Measurements from ENCODE around the gene SLC44A5.
"Not testable (repeated sequence)": the region's sequence is repeated elsewhere in the genome, so short reads cannot be mapped to it uniquely, and the experiment has no call there.

The SLC44A5 gene

DNA sequence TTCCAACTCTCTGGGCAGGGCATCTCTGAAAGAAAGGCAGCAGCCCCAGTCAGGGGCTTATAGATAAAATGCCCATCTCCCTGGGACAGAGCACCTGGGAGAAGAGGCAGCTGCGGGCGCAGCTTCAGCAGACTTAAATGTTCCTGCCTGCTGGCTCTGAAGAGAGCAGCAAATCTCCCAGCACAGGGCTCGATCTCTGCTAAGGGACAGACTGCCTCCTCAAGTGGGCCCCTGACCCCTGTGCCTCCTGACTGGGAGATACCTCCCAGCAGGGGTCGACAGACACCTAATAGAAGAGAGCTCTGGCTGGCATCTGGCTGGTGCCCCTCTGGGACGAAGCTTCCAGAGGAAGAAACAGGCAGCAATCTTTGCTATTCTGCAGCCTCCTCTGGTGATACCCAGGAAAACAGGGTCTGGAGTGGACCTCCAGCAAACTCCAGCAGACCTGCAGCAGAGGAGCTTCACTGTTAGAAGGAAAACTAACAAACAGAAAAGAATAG, 207.7 kb downstream of the SLC44A5 start:
- not testable (repeated sequence) for H3K4me1 ChIP-seq (ENCODE audit: low read depth, poor library complexity, severe bottlenecking); H3K27me3 ChIP-seq (ENCODE audit: insufficient read depth, low read depth); H3K9ac ChIP-seq; H3K36me3 ChIP-seq (ENCODE audit: insufficient read depth); H2AFZ ChIP-seq (ENCODE audit: low read depth); H3K4me3 ChIP-seq (IDR thresholded peaks at IDR 0.05; ENCODE audit: insufficient read depth, low read depth, low read length); H3K4me2 ChIP-seq; H3K27ac ChIP-seq; H3K79me2 ChIP-seq (ENCODE audit: insufficient read depth, low read depth); H4K20me1 ChIP-seq (ENCODE audit: insufficient read depth)

DNA sequence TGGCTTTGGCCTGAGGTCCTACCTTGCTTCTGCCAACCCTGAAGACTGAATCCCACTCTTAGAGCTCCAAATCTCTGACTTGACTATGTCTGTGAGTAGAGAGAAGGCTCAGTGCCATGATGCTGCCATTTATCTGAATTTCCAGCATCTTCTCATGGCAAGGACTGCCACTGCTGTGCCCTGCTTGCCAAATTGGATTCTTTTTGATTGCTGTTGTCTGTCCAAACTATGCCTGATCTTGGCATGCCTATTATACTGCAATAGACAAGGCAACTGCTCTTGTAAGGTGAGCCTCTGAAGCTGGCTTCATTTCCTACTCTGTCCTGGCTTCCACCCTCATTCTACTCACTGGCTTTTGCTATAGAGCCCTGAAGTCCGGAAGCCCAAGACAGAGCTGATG, 210.2 kb downstream of the SLC44A5 start:
- Histone ChIP-seq H3K27ac (no peak overlapping the region), H3K4me3 (IDR thresholded peaks at IDR 0.05; ENCODE audit: insufficient read depth, low read depth, low read length) (no peak overlapping the region), H4K20me1 (ENCODE audit: insufficient read depth) (no peaks in the 10 kb centered on the region), H3K36me3 (ENCODE audit: insufficient read depth) (no peaks in the 10 kb centered on the region), H3K4me1 (ENCODE audit: low read depth, poor library complexity, severe bottlenecking) (no peaks in the 10 kb centered on the region), H2AFZ (ENCODE audit: low read depth) (no peak overlapping the region), H3K9ac (no peak overlapping the region), H3K4me2 (no peak overlapping the region), H3K79me2 (ENCODE audit: insufficient read depth, low read depth) (no peaks in the 10 kb centered on the region), H3K27me3 (ENCODE audit: insufficient read depth, low read depth) (no peaks in the 10 kb centered on the region)
- TF ChIP-seq, protein P1, sequence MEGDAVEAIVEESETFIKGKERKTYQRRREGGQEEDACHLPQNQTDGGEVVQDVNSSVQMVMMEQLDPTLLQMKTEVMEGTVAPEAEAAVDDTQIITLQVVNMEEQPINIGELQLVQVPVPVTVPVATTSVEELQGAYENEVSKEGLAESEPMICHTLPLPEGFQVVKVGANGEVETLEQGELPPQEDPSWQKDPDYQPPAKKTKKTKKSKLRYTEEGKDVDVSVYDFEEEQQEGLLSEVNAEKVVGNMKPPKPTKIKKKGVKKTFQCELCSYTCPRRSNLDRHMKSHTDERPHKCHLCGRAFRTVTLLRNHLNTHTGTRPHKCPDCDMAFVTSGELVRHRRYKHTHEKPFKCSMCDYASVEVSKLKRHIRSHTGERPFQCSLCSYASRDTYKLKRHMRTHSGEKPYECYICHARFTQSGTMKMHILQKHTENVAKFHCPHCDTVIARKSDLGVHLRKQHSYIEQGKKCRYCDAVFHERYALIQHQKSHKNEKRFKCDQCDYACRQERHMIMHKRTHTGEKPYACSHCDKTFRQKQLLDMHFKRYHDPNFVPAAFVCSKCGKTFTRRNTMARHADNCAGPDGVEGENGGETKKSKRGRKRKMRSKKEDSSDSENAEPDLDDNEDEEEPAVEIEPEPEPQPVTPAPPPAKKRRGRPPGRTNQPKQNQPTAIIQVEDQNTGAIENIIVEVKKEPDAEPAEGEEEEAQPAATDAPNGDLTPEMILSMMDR (conservative IDR thresholded peaks at IDR 0.05; ENCODE audit: low read depth, low read length): no peak

DNA sequence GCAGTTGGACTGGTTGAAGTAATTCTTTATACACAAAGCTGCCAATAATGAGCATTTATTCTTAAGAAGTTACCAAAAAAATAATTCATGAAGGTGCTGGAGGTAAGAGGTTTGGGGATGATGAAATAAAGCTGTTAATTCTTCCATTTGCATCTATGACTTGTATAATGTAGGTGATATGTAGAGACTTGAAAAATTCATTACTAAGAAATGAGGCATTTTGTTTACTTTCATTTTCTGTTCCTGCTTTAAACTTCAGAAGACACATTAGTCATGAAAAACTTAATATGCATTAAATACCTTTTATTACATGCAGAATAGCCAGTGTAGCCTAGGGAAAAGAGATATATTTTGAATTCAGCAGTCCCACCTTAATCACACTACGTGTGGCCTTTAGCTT, 214.2 kb downstream of the SLC44A5 start:
- Histone ChIP-seq H3K9ac (no peak overlapping the region), H3K4me3 (IDR thresholded peaks at IDR 0.05; ENCODE audit: insufficient read depth, low read depth, low read length) (no peak overlapping the region), H3K79me2 (ENCODE audit: insufficient read depth, low read depth) (no peaks in the 10 kb centered on the region), H3K4me2 (no peak overlapping the region), H4K20me1 (ENCODE audit: insufficient read depth) (no peaks in the 10 kb centered on the region), H2AFZ (ENCODE audit: low read depth) (no peak overlapping the region), H3K36me3 (ENCODE audit: insufficient read depth) (no peaks in the 10 kb centered on the region), H3K27me3 (ENCODE audit: insufficient read depth, low read depth) (no peaks in the 10 kb centered on the region), H3K4me1 (ENCODE audit: low read depth, poor library complexity, severe bottlenecking) (no peaks in the 10 kb centered on the region), H3K27ac (no peak overlapping the region)
- TF ChIP-seq, protein P1 (conservative IDR thresholded peaks at IDR 0.05; ENCODE audit: low read depth, low read length): no peak

DNA sequence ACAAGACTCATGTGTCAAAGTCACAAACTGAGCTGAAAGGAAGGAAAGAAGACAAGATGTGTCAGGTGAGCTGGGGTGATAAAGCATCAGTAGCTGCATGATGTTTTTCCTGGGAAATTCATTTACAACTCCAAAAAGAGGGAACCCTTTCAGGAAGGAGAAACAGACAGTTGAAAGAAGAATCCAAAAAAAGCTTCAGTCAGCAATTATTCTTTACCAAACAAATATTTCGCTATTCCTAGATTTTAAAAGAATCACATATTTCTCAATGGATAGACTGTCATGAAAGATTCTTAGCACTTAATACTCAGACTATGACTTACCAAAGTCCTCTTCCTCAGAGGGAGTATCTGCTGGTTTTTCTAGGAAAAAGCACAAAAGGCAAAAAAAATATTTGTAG, 214.7 kb downstream of the SLC44A5 start:
- TF ChIP-seq, protein P1 (conservative IDR thresholded peaks at IDR 0.05; ENCODE audit: low read depth, low read length): no peak
- Histone ChIP-seq H3K4me3 (IDR thresholded peaks at IDR 0.05; ENCODE audit: insufficient read depth, low read depth, low read length) (no peak overlapping the region), H3K4me1 (ENCODE audit: low read depth, poor library complexity, severe bottlenecking) (no peaks in the 10 kb centered on the region), H3K27ac (no peak overlapping the region), H4K20me1 (ENCODE audit: insufficient read depth) (no peaks in the 10 kb centered on the region), H2AFZ (ENCODE audit: low read depth) (no peak overlapping the region), H3K27me3 (ENCODE audit: insufficient read depth, low read depth) (no peaks in the 10 kb centered on the region), H3K79me2 (ENCODE audit: insufficient read depth, low read depth) (no peaks in the 10 kb centered on the region), H3K9ac (no peak overlapping the region), H3K4me2 (no peak overlapping the region), H3K36me3 (ENCODE audit: insufficient read depth) (no peaks in the 10 kb centered on the region)

DNA sequence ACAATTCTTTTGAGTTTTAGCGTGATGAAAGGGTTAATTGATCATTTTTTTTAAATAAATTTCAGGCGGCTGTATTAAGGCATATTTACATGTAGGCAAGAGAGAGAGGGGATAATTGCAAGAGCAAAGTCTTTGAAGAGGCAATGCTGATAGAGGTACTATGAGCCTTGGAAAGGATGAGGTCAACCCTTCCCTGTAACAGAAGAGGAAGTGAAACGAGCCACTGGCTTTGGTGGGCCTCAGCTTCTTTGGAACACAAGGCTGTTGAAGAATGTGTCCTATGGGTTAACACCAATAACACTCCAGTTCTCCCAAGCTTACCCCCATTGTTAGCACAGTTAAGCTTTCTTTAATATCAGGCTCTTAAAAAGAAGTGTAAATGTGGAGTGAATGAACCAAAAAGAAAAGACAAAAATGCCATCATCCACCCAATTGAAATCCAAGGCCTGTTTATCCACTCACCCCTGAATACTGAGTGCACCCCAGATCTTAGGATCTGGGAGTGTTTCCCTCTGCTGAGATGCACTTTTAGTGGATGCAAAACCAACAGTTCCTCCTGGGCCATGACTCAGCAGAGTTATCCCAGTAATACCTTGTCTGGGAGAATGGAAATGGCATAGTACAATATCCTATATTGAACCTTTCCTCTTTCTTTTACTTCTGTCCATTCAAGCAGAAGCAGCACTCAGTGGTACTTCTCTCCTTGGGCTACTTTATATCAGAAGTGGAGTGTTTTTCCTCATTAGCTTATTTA, 216.4 kb downstream of the SLC44A5 start:
- Histone ChIP-seq H3K36me3 (ENCODE audit: insufficient read depth) (no peaks in the 10 kb centered on the region), H3K4me1 (ENCODE audit: low read depth, poor library complexity, severe bottlenecking) (no peaks in the 10 kb centered on the region), H3K27me3 (ENCODE audit: insufficient read depth, low read depth) (no peaks in the 10 kb centered on the region), H3K4me3 (IDR thresholded peaks at IDR 0.05; ENCODE audit: insufficient read depth, low read depth, low read length) (no peak overlapping the region), H3K27ac (no peak overlapping the region), H4K20me1 (ENCODE audit: insufficient read depth) (no peaks in the 10 kb centered on the region), H3K4me2 (no peak overlapping the region), H3K79me2 (ENCODE audit: insufficient read depth, low read depth) (no peaks in the 10 kb centered on the region), H3K9ac (no peak overlapping the region), H2AFZ (ENCODE audit: low read depth) (no peak overlapping the region)
- TF ChIP-seq, protein P1 (conservative IDR thresholded peaks at IDR 0.05; ENCODE audit: low read depth, low read length): no peak

Data from KMS-11 (cell line).